ENCODE measurements around the gene INPP4A. TPM values are rescaled to one million over a fixed set of nuclear protein-coding genes. Genes with fewer than 3 reads are reported as not detected.

The INPP4A gene
- total and polyA plus RNA-seq, 2 of the 13 experiments (the other 11 are each of a cell fraction or from before 2014, with no cell fraction given): 10.1 to 10.9 TPM

DNA sequence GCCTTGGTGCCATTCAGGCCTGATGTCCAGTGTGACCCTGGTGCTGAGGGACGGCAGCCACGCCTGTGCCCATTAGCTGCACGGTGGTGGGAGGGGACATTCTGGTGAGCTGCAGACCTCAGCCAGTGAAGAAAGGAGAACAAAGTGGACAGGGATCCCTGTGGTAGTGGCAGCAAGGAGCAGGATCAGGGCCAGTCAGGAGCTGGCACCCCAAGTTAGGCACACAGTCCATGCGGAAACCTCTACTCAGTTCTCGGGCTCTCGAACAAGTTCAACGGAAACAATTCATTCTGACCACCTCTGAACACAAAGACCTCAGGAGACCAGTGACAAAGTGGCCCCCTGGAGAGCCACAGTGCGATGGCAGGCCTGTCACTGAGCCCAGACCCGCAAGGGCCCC is 133.6 kb downstream of the INPP4A start:
- POLR2A ChIA-PET: no interaction called here
- FAIRE-seq (no peak), ATAC-seq (no peak), DNase-seq (ENCODE audit: low spot score) (no peak)
- H3K27ac ChIP-seq (ENCODE audit: extremely low read length, insufficient read depth, low read length): no peak overlapping the region
- H3K4me3 ChIP-seq (replicated peaks in 1 of 3; ENCODE audit: insufficient read depth in 1 of 3, low read depth in 2 of 3, low read length in 3 of 3): no peak overlapping the region
- H3K27me3 ChIP-seq (ENCODE audit: control insufficient read depth in 1 of 2, insufficient read depth in 2 of 2, low read length in 2 of 2): no peaks in the 10 kb centered on the region
- no peaks in the 10 kb centered on the region for H3K79me2 ChIP-seq (ENCODE audit: insufficient read depth, low read length)
- in situ Hi-C loops (cut with HindIII; ENCODE audit: extremely low pct_ligation_motif_present, low pct_unique_long_range_greater_than_20kb): no loop called here
- peaks cover 5 to 13% of the 10 kb centered on the region in 2 experiments for H3K36me3 ChIP-seq (replicated peaks in 1 of 2; ENCODE audit: control insufficient read depth in 1 of 2, insufficient read depth in 2 of 2, low read length in 2 of 2)
- H3K4me1 ChIP-seq (ENCODE audit: insufficient read depth, low read length): peaks cover 1% of the 10 kb centered on the region
- no TSS peak for BruUV-seq (replicated peaks)
- WGBS (ENCODE audit: low lambda C conversion rate): 89% methylated on average over 9 of the region's 9 CpGs
- no peak overlapping the region for H3K9ac ChIP-seq (ENCODE audit: insufficient read depth, low read depth, low read length)
- no peaks in the 10 kb centered on the region for H3K9me3 ChIP-seq (ENCODE audit: low read length)
- H4K20me1 ChIP-seq (ENCODE audit: insufficient read depth, low read length): no peaks in the 10 kb centered on the region
- no peak for TF ChIP-seq AGO2 (optimal IDR thresholded peaks at IDR 0.05; ENCODE audit: low read depth, low read length)
- no peak for TF ChIP-seq CBX1 (IDR thresholded peaks at IDR 0.05; ENCODE audit: low read depth)
- no peak for TF ChIP-seq SSRP1 (CRISPR knock-in tag; IDR thresholded peaks at IDR 0.05)
- TF ChIP-seq SMC3 (IDR thresholded peaks at IDR 0.05; ENCODE audit: low read length): no peak
- no peak for TF ChIP-seq CCAR2 (optimal IDR thresholded peaks at IDR 0.05; ENCODE audit: low read depth, low read length)
- H2AFZ ChIP-seq (ENCODE audit: low read length): no peak overlapping the region
- H3K4me2 ChIP-seq (ENCODE audit: low read depth, low read length): no peak overlapping the region
- intact Hi-C loops (cut with micrococcal nuclease; ENCODE audit: unreplicated experiment): no loop called here
- CTCF ChIA-PET (ENCODE audit: low intra/inter-chr PET ratio, low total read pairs): no interaction called here

DNA sequence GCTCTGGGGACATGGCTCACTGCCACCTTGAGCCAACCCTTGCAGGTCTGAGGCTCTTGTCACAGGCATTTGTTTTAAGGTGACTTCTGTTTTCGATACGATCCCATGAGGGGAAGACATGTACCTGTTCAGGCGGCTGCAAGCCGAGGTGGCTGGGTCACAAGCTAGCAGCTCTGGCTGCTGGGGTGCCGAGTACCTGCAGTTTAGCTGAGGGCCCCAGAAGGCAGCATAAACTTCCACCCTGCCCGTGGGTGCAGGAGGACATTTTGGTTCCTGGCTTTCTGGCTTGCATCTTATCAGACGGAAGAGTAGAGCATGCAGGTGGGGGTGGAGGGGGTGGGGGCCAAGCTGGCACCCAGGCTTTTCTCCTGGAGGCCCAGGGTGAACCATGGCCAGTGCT is 135.3 kb downstream of the INPP4A start:
- ATAC-seq (no peak), DNase-seq (ENCODE audit: low spot score) (no peak), FAIRE-seq (no peak)
- TF ChIP-seq ZFP62 (CRISPR knock-in tag; IDR thresholded peaks at IDR 0.05) (no peak), ZNF678 (CRISPR knock-in tag; IDR thresholded peaks at IDR 0.05) (no peak), JUND (CRISPR knock-in tag; IDR thresholded peaks at IDR 0.05) (no peak), REL (CRISPR knock-in tag; conservative IDR thresholded peaks at IDR 0.05) (no peak), SPEN (CRISPR knock-in tag; IDR thresholded peaks at IDR 0.05; ENCODE audit: low read depth) (no peak), PREB (CRISPR knock-in tag; IDR thresholded peaks at IDR 0.05) (no peak)
- H3K27ac ChIP-seq (ENCODE audit: extremely low read length, insufficient read depth, low read length): no peak overlapping the region
- peaks cover 18% of the 10 kb centered on the region for H3K4me1 ChIP-seq (ENCODE audit: insufficient read depth, low read length)
- H3K9ac ChIP-seq (ENCODE audit: insufficient read depth, low read depth, low read length): no peak overlapping the region
- no peaks in the 10 kb centered on the region for H3K27me3 ChIP-seq (ENCODE audit: control insufficient read depth in 1 of 2, insufficient read depth in 2 of 2, low read length in 2 of 2)
- no peak overlapping the region for H3K4me2 ChIP-seq (ENCODE audit: low read depth, low read length)
- no peak overlapping the region for H2AFZ ChIP-seq (ENCODE audit: low read length)
- no peaks in the 10 kb centered on the region for H3K79me2 ChIP-seq (ENCODE audit: insufficient read depth, low read length)
- no peak overlapping the region for H3K4me3 ChIP-seq (replicated peaks in 1 of 3; ENCODE audit: insufficient read depth in 1 of 3, low read depth in 2 of 3, low read length in 3 of 3)
- intact Hi-C loops (cut with micrococcal nuclease; ENCODE audit: unreplicated experiment) (no loop called here), in situ Hi-C loops (cut with HindIII; ENCODE audit: extremely low pct_ligation_motif_present, low pct_unique_long_range_greater_than_20kb) (no loop called here)
- ChIA-PET CTCF (ENCODE audit: low intra/inter-chr PET ratio, low total read pairs) (no interaction called here), POLR2A (no interaction called here)
- no TSS peak for BruUV-seq (replicated peaks)
- no peaks in the 10 kb centered on the region for H4K20me1 ChIP-seq (ENCODE audit: insufficient read depth, low read length)
- WGBS (ENCODE audit: low lambda C conversion rate): 90% methylated on average over 6 of the region's 7 CpGs
- peaks cover 5 to 13% of the 10 kb centered on the region in 2 experiments for H3K36me3 ChIP-seq (replicated peaks in 1 of 2; ENCODE audit: control insufficient read depth in 1 of 2, insufficient read depth in 2 of 2, low read length in 2 of 2)
- H3K9me3 ChIP-seq (ENCODE audit: low read length): no peaks in the 10 kb centered on the region
